Kidney glomerular epithelial cell (primary cell): ENCODE measurements around the gene CROCC2.

Source experiments
- DNase-seq: peaks from one replicate; lab custom pipeline; 2025; lab: John Stamatoyannopoulos, UW

CROCC2 gene

DNA sequence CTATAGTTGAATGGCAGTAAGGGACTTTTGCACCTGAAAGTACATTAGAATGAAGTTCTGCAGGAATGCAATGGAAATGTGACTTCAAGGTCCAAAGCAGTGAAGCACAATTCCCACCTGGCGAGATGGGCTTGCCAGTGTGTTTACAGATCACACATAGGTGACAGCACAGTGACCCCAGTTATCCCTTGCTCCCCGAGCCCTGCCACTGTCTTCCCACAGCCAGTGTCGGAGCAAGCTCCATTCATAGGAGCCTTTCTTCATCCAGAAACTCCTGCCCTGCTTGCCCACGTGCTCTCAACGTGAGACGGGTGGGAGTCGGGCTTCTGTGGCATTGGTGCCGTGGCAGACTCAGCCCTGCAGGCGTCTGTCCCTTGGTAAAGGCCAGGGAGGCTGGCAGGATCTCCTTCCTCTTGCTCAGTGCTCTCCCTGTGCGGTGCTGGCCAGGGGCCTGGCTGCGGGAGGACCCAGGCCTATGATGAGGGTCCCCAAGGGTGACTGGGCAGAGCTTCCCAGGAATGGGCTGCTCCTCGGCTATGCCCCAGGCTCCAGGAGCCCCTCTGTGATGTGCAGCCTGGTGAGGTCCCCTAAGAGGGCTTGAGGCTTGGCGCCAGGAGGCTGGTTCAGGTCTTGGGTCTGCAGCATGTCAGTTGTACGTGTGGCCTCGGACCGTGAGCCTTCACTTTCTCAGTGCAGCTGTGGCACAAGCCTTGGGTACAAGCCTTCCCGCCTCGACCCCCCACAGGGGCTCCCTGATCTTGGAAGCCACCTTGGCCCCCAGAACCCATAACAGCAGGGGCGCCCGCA is 132.4 kb downstream of the CROCC2 start:
- no peak for DNase-seq

DNA sequence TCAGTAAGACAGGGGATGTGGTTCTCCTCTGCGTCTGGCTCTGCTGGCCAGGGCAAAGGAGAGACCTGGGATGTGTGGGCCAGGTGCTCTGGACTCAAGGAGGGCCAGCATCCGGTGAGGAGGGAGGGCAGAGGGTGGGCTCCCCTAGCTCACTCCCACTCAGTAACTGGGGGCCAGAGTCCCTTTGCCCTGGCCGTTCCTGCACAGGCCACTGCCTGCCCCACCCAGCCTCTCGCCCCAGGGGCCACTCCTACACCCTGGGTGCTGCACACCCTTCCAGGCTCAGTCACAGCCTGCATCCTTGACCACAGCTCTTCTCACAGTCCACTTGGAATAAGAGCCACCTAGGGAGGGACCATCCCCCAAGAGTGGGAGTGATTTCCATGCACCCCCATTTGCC is 133.3 kb downstream of the CROCC2 start:
- no peak for DNase-seq

DNA sequence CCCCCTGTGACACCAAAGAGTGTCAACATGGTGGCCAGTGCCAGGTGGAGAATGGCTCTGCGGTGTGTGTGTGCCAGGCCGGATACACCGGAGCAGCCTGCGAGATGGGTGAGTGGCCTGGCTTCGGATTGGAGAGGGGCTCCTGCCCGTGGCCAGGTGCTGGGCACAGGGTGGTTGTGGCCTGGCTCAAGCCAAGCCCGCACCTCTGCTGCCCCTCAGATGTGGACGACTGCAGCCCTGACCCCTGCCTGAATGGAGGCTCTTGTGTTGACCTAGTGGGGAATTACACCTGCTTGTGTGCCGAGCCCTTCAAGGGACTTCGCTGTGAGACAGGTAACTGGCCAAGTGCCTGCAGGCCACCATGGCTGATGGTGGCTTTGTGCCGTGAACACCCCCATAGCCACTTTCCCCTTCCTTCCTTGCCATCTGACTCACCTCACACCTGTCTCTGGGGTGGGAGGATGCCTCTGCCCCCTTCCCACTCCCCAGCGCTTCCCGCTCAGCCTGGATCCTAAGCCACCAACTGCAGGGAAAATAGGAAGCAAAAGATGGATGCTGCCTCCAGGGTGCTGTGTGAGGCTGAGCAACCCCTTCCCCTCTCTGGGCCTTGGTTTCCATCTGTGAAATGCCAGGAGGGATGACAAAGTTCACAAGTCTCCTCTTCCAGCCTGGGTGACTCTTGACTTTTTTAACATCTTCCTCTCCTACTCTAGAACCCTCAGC is 134.1 kb downstream of the CROCC2 start:
- DNase-seq = no peak

DNA sequence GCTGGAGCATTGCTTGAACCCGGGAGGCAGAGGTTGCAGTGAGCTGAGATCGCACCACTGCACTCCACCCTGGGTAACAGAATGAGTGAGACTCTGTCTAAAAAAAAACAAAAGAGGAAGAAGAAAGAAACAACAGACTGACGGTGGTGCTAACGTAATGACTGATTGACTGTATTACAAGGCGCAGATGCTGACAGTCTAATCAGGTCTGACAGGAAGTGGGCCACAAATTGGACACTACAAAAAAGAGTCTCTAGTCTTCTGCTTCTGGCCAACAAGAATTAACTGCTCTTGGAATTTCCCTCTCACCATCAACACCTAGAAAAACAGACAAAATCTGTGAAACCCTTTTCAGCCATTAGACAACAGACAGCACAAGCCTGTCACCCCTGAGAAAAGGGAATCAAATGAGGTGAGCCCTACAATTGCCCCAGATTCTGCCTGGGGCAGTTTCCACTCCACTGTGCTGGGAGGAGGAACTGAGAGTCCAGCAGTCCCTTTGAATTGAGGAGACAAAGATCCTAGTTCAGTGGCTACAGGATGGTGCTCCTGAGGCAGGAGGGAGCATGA is 135.5 kb downstream of the CROCC2 start:
- DNase-seq = no peak
